K562 (cell line): Measurements from ENCODE around the gene SPATA24. TPM values are rescaled to one million over a fixed set of nuclear protein-coding genes. Genes with fewer than 3 reads are reported as not detected.
A peak's percentile ranks its signal among the peaks of the same experiment; 100 is the strongest.

Experiments
- ATAC-seq: fragments of 200-7000 bp; cut with Tn5 transposase; 3 replicates; pipeline ENCODE4 v1.9.1; 2020; ENCODE audit warnings: moderate library complexity
- BruUV-seq: library from RNA; stranded (reverse); fragments of 400-500 nt; replicated peaks from 2 replicates; lab custom pipeline; 2021; lab: Mats Ljungman, UMichigan
- CTCF ChIA-PET: fragments of 300-600 bp; formaldehyde crosslinking; extraction: SDS; loops from one replicate; lab custom pipeline; 2021; ENCODE audit warnings: low intra/inter-chr PET ratio; lab: Yijun Ruan, JAX
- POLR2A ChIA-PET: fragments of 300-600, 350-650 bp; sonication (Branson Sonifier 250); formaldehyde crosslinking; extraction: SDS; loops from one replicate; lab custom pipeline; 2021; ENCODE audit warnings: antibody characterized with exemption, inconsistent platforms; lab: Yijun Ruan, JAX
- DNase-seq, 4 experiments: peaks; one replicate each; pipeline versions ENCODE4 v3.0.0 to v3.0.0-alpha.2; 2011 to 2018; ENCODE audit warnings: low spot score in 3 of 4, mixed read lengths in 3 of 4; ENCODE audit errors: extremely low read depth in 1 of 4
- FAIRE-seq: peaks from 2 replicates; lab custom pipeline; 2011; peaks lifted over from hg19 to GRCh38; lab: Jason Lieb, UNC
- H2AFZ ChIP-seq: 2 replicates; pipeline ENCODE4 v1.6.0; 2011; ENCODE audit warnings: low read depth, low read length, control low read depth, inconsistent platforms
- H3K27ac ChIP-seq: fragments of 200-600 bp; 3 replicates; pipeline ENCODE4 v1.8.0; 2011; ENCODE audit warnings: low read depth, mild to moderate bottlenecking, control low read depth, inconsistent platforms, low read length, moderate library complexity, mixed read lengths; ENCODE audit errors: extremely low read depth
- H3K27me3 ChIP-seq, 2 experiments: fragments of 300-600 bp in 1 of 2; 2 replicates in 1 of 2; 3 replicates in 1 of 2; pipeline versions ENCODE4 v1.6.0 to v1.8.0; 2011; ENCODE audit warnings: inconsistent platforms in 2 of 2, low read length in 2 of 2, mild to moderate bottlenecking in 1 of 2, mixed read lengths in 1 of 2, moderate library complexity in 1 of 2; ENCODE audit not compliant: control insufficient read depth in 2 of 2, insufficient read depth in 2 of 2
- H3K36me3 ChIP-seq: fragments of 300-600 bp; 3 replicates; pipeline ENCODE4 v1.8.0; 2011; ENCODE audit warnings: mild to moderate bottlenecking, low read length, inconsistent platforms; ENCODE audit not compliant: control insufficient read depth, insufficient read depth
- H3K4me1 ChIP-seq, 2 experiments: fragments of 200-600 bp in 1 of 2; replicated peaks in 1 of 2; 2 replicates in 1 of 2; 3 replicates in 1 of 2; pipeline versions ENCODE4 v1.5.1 to v1.8.0; 2011; ENCODE audit warnings: inconsistent platforms in 2 of 2, low read length in 2 of 2, mild to moderate bottlenecking in 1 of 2, mixed read lengths in 1 of 2, moderate library complexity in 1 of 2; ENCODE audit not compliant: control insufficient read depth in 2 of 2, insufficient read depth in 2 of 2
- H3K4me2 ChIP-seq: 2 replicates; pipeline ENCODE4 v1.6.1; 2011; ENCODE audit warnings: low read length, control low read depth, inconsistent platforms, mixed read lengths; ENCODE audit not compliant: insufficient read depth
- H3K4me3 ChIP-seq: fragments of 200-600 bp; sonication (generic), shearing (Covaris generic); 2 replicates; pipeline ENCODE4 v1.5.1; 2016; ENCODE audit warnings: control low read depth, inconsistent platforms
- H3K79me2 ChIP-seq: fragments of 200-600 bp; 3 replicates; pipeline ENCODE4 v1.8.0; 2011; ENCODE audit warnings: low read length, inconsistent platforms; ENCODE audit not compliant: control insufficient read depth, insufficient read depth
- H3K9ac ChIP-seq, 2 experiments: 2 replicates each; pipeline versions ENCODE4 v1.6.0 to v1.6.1; 2011; ENCODE audit warnings: low read depth in 2 of 2, low read length in 2 of 2, control low read depth in 1 of 2, inconsistent platforms in 1 of 2, mild to moderate bottlenecking in 1 of 2, mixed read lengths in 1 of 2; ENCODE audit not compliant: insufficient read depth in 1 of 2
- H3K9me1 ChIP-seq: one replicate; pipeline ENCODE4 v1.6.0; 2011; ENCODE audit warnings: inconsistent platforms, mild to moderate bottlenecking, low read length, moderate library complexity; ENCODE audit not compliant: control insufficient read depth, insufficient read depth
- H3K9me3 ChIP-seq: replicated peaks from 2 replicates; pipeline ENCODE4 v1.5.1; 2011; ENCODE audit warnings: low read depth, low read length, inconsistent platforms; ENCODE audit not compliant: control insufficient read depth, insufficient read depth
- H4K20me1 ChIP-seq: replicated peaks from 2 replicates; pipeline ENCODE4 v1.6.1; 2011; ENCODE audit warnings: low read length, inconsistent platforms, mixed read lengths; ENCODE audit not compliant: control insufficient read depth, insufficient read depth
- CBX3 ChIP-seq, 2 experiments: IDR thresholded peaks; 1 replicate in 1 of 2; 2 replicates in 1 of 2; pipeline ENCODE4 v1.6.1; 2012; ENCODE audit warnings: inconsistent platforms in 2 of 2, low read length in 2 of 2, borderline replicate concordance in 1 of 2, control low read depth in 1 of 2
- CHD2 ChIP-seq: IDR thresholded peaks from 2 replicates; pipeline ENCODE4 v1.6.1; 2011; ENCODE audit warnings: low read depth, low read length
- DACH1 ChIP-seq: fragments of 450-650 bp; IDR thresholded peaks from 2 replicates; pipeline ENCODE4 v1.6.1; 2018; ENCODE audit not compliant: partially characterized antibody
- GABPB2 ChIP-seq: fragments of 250-450 bp; sonication (Bioruptor Pico); conservative IDR thresholded peaks from 2 replicates; pipeline ENCODE4 v1.5.1; 2021; ENCODE audit warnings: mild to moderate bottlenecking
- IRF1 ChIP-seq: sonication (generic); formaldehyde crosslinking; IDR thresholded peaks from 2 replicates; pipeline ENCODE4 v1.8.0; 2022; ENCODE audit warnings: missing genetic modification reagents, mild to moderate bottlenecking, borderline replicate concordance
- SP1 ChIP-seq: sonication (generic); formaldehyde crosslinking; IDR thresholded peaks from 2 replicates; pipeline ENCODE4 v1.8.1; 2022; ENCODE audit warnings: mild to moderate bottlenecking, missing genetic modification reagents
- TRIM28 ChIP-seq: fragments of 450-650 bp; IDR thresholded peaks from 2 replicates; pipeline ENCODE4 v1.6.1; 2017
- ZNF316 ChIP-seq: fragments of 450-650 bp; IDR thresholded peaks from 2 replicates; pipeline ENCODE4 v1.6.1; 2016
- WGBS: fragments of 100-300 bp; shearing (Covaris generic); methylation state at CpG from one replicate; pipeline ENCODE4 v1.1.6; 2016; ENCODE audit warnings: low coverage, mixed read lengths; ENCODE audit not compliant: insufficient coverage; ENCODE audit errors: missing lambda C conversion rate; 5-methylcytosine and 5-hydroxymethylcytosine counted together
- in situ Hi-C: fragments of 300-500 bp; cut with MboI; formaldehyde crosslinking; loops from 4 replicates; pipeline ENCODE4 v1.15.0; 2018; ENCODE audit warnings: inconsistent platforms, mixed read lengths
- intact Hi-C: fragments of 100-400 bp; cut with micrococcal nuclease; formaldehyde crosslinking; loops from 2 replicates; pipeline ENCODE4 v1.14.2; 2022
- polyA plus RNA-seq, 8 experiments: library from polyadenylated mRNA; depleted of rRNA in 4 of 8; stranded (reverse) in 5 of 8; unstranded in 3 of 8; fragments of >200 nt; fragmentation: Nextera tagmentation in 2 of 8; fragmentation: Illumina TruSeq in 1 of 8; extraction: Ambion mirVana in 2 of 8; extraction: Trizol in 1 of 8; gene quantifications; 2 replicates each; pipeline versions ENCODE4 v1.2.1 to v1.2.3, GENCODE V29; 2011 to 2014; ENCODE audit warnings: inconsistent platforms in 1 of 8, missing spikeins in 1 of 8
- total RNA-seq, 7 experiments: library from RNA; depleted of rRNA in 6 of 7; stranded (reverse); fragments of >200 nt in 6 of 7; fragmentation: Illumina TruSeq in 2 of 7; extraction: Trizol in 2 of 7; gene quantifications; 2 replicates each; pipeline versions ENCODE4 v1.2.1 to v1.2.3, GENCODE V29; 2011 to 2021; ENCODE audit warnings: low replicate concordance in 1 of 7

SPATA24 gene
- total and polyA plus RNA-seq, 9 of the 15 experiments (the other 6 are each of a cell fraction or from before 2014, with no cell fraction given): 4.1 to 12.6 (median 8.0) TPM

- TF ChIP-seq DACH1 (peak; percentile 29), IRF1 (CRISPR knock-in tag) (no peak), ZNF316 (no peak), CBX3 (IDR thresholded peaks at IDR 0.05; ENCODE audit: borderline replicate concordance in 1 of 2, low read length in 2 of 2) (peak in 1 of 2 experiments; percentile 86; a peak in 2 of 3 replicates), TRIM28 (0 out of 2 replicates have a peak, but pooled peaks have one; percentile 63), SP1 (CRISPR knock-in tag) (no peak), GABPB2 (no peak), CHD2 (no peak)
- Histone ChIP-seq H2AFZ (no peak overlapping the region), H3K9me1 (no peaks in the 10 kb centered on the region), H3K36me3 (peaks cover 44% of the 10 kb centered on the region), H4K20me1 (0 out of 2 replicates have a peak, but pooled peaks cover 7% of the 10 kb centered on the region), H3K4me3 (no peak overlapping the region), H3K4me1 (no peaks in the 10 kb centered on the region), H3K27me3 (no peaks in the 10 kb centered on the region), H3K79me2 (peaks cover 95% of the 10 kb centered on the region), H3K9ac (no peak overlapping the region), H3K4me2 (no peak overlapping the region), H3K9me3 (no peaks in the 10 kb centered on the region; the same call in 1 of the 2 replicates), H3K27ac (no peak overlapping the region)
- no TSS peak for BruUV-seq
- FAIRE-seq (no peak), DNase-seq (no peak), ATAC-seq (no peak)
- in situ Hi-C loops (no loop called here), intact Hi-C loops (no loop called here)
- CTCF ChIA-PET: no interaction called here
- WGBS: 81% methylated on average over 3 of the region's 3 CpGs
- POLR2A ChIA-PET: interaction anchor here (0.6 kb wide), 1 partner anchor 38 kb away, joined by 3 read pairs; no protein-coding TSS in a partner anchor
Measured at GRCh38 chr5:139354186-139354585, 49.7 kb downstream of the SPATA24 start.
